ENCODE measurements around the gene RAD9A. TPM values are rescaled to one million over a fixed set of nuclear protein-coding genes. Genes with fewer than 3 reads are reported as not detected.

Gene RAD9A
- total and polyA plus RNA-seq, 2 experiments from 2014 or later = 13.9 to 17.0 TPM

DNA sequence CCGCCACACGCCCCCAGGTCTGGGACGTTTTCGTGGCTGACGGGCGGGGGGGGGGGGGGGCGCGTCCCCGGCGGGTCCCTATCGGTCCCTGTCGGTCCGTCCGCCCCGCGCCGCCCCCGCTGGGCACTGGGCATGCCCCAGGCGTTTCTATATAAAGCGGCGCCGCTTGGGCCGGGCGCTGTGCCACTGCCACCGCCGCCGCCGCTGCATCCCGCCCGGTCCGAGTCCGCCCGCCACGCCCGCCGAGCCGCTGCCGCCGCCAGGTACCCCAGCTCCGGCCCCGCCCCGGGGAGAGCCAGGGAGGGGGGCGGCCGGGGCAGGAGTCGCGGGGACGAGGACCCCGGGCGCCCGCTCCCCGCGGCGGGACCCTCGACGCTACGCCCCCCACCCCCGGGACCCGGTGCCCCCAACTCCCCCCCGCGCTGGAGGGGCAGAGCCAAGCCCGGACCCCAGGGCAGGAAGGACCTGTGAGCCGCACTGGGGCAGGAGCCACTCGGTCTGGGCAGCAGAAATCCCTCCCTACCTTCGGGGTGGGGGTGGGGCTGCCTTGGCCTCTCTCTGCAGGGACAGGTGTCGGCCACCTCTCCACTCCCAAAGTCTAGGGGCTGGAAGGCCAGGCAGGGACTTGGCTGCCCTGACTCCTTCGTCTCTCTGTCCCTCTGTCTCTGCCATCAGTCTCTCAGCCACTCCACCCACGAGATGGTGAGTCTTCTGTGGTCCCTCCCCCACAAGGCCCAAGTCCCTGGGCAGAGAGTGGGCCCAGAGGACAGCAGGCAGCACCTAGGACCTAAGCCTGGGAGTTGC, 23.9 kb downstream of the RAD9A start, which contains the start of gene CARNS1:
Gene CARNS1, plus strand, starts transcription at position 178 of the 804 bp plus-strand sequence. Its CDS starts 522 bp downstream, at position 700.
- no peak for TF ChIP-seq NANOG (IDR thresholded peaks at IDR 0.05; ENCODE audit: borderline replicate concordance)
- no peak for TF ChIP-seq EZH2phosphoT487 (IDR thresholded peaks at IDR 0.05; ENCODE audit: unreplicated experiment)
- TF ChIP-seq EZH2 (IDR thresholded peaks at IDR 0.05; ENCODE audit: low read depth, unreplicated experiment) = no peak
- TF ChIP-seq, protein P1, sequence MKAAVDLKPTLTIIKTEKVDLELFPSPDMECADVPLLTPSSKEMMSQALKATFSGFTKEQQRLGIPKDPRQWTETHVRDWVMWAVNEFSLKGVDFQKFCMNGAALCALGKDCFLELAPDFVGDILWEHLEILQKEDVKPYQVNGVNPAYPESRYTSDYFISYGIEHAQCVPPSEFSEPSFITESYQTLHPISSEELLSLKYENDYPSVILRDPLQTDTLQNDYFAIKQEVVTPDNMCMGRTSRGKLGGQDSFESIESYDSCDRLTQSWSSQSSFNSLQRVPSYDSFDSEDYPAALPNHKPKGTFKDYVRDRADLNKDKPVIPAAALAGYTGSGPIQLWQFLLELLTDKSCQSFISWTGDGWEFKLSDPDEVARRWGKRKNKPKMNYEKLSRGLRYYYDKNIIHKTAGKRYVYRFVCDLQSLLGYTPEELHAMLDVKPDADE (IDR thresholded peaks at IDR 0.05) = no peak
- TF ChIP-seq CTCF (conservative IDR thresholded peaks at IDR 0.05; ENCODE audit: low read depth in 2 of 2) = no peak
- no peak for TF ChIP-seq JUNB (IDR thresholded peaks at IDR 0.05; ENCODE audit: unreplicated experiment)
- TF ChIP-seq ZNF114 (CRISPR knock-in tag; IDR thresholded peaks at IDR 0.05) = no peak
- TF ChIP-seq ZNF331 (CRISPR knock-in tag; IDR thresholded peaks at IDR 0.05; ENCODE audit: low read depth) = no peak
- TF ChIP-seq, protein P2, sequence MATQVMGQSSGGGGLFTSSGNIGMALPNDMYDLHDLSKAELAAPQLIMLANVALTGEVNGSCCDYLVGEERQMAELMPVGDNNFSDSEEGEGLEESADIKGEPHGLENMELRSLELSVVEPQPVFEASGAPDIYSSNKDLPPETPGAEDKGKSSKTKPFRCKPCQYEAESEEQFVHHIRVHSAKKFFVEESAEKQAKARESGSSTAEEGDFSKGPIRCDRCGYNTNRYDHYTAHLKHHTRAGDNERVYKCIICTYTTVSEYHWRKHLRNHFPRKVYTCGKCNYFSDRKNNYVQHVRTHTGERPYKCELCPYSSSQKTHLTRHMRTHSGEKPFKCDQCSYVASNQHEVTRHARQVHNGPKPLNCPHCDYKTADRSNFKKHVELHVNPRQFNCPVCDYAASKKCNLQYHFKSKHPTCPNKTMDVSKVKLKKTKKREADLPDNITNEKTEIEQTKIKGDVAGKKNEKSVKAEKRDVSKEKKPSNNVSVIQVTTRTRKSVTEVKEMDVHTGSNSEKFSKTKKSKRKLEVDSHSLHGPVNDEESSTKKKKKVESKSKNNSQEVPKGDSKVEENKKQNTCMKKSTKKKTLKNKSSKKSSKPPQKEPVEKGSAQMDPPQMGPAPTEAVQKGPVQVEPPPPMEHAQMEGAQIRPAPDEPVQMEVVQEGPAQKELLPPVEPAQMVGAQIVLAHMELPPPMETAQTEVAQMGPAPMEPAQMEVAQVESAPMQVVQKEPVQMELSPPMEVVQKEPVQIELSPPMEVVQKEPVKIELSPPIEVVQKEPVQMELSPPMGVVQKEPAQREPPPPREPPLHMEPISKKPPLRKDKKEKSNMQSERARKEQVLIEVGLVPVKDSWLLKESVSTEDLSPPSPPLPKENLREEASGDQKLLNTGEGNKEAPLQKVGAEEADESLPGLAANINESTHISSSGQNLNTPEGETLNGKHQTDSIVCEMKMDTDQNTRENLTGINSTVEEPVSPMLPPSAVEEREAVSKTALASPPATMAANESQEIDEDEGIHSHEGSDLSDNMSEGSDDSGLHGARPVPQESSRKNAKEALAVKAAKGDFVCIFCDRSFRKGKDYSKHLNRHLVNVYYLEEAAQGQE (IDR thresholded peaks at IDR 0.05; ENCODE audit: unreplicated experiment) = no peak
- TF ChIP-seq POLR2AphosphoS5 (IDR thresholded peaks at IDR 0.05; ENCODE audit: low read depth) = no peak
- no peak for TF ChIP-seq ZNF462 (CRISPR knock-in tag; IDR thresholded peaks at IDR 0.05)
- TF ChIP-seq STAT1 (IDR thresholded peaks at IDR 0.05; ENCODE audit: unreplicated experiment) = no peak
- TF ChIP-seq CREB1 (CRISPR knock-in tag; IDR thresholded peaks at IDR 0.05; ENCODE audit: low read depth) = no peak
- H3K4me3 ChIP-seq = peak within 1 kb of the TSS; percentile 55
- H3K79me2 ChIP-seq (replicated peaks; ENCODE audit: insufficient read depth) = no peaks in the 10 kb centered on the region
- ATAC-seq (peak; percentile 39), DNase-seq (ENCODE audit: low spot score) (peak; percentile 69)
- peak within 1 kb of the TSS; percentile 73 for H3K4me3 Mint-ChIP-seq
- H3K9me3 Mint-ChIP-seq = no peaks in the 10 kb centered on the region
- H3K36me3 ChIP-seq (ENCODE audit: insufficient read depth) = no peaks in the 10 kb centered on the region
- no peak within 1 kb of the TSS for H3K27ac Mint-ChIP-seq
- no peaks in the 10 kb centered on the region for H4K20me1 ChIP-seq (replicated peaks; ENCODE audit: insufficient read depth)
- no peak within 1 kb of the TSS for H3K27ac ChIP-seq (ENCODE audit: low read depth)
- H3F3A ChIP-seq (replicated peaks; ENCODE audit: low read depth) = no peaks in the 10 kb centered on the region
- peak within 1 kb of the TSS; percentile 28; the same call in 1 of the 2 replicates for H2AFZ ChIP-seq
- peaks cover 15% of the 10 kb centered on the region; the same call in 1 of the 2 replicates for H3K4me1 ChIP-seq (ENCODE audit: insufficient read depth)
- peaks cover 16% of the 10 kb centered on the region; the same call in 1 of the 2 replicates for H3K27me3 ChIP-seq (ENCODE audit: insufficient read depth)
- H3K4me2 ChIP-seq = peak within 1 kb of the TSS; percentile 79
- H3K27me3 Mint-ChIP-seq (ENCODE audit: insufficient read depth, low read depth, poor library complexity) = peaks cover 28% of the 10 kb centered on the region
- no peaks in the 10 kb centered on the region for H3K9me2 ChIP-seq (ENCODE audit: insufficient read depth)
- H3K4me1 Mint-ChIP-seq = peaks cover 16% of the 10 kb centered on the region
- H3K36me3 Mint-ChIP-seq (ENCODE audit: low read depth) = no peaks in the 10 kb centered on the region

All from GM23338 (cell line).